NCI-H2171 (cell line): ENCODE measurements around the gene ACAD10.
A peak's percentile ranks its signal among the peaks of the same experiment; 100 is the strongest.
"Not testable (repeated sequence)": the region's sequence is repeated elsewhere in the genome, so short reads cannot be mapped to it uniquely, and the experiment has no call there.

Source experiments
- DNase-seq: peaks from one replicate; lab custom pipeline; 2025; lab: John Stamatoyannopoulos, UW

ACAD10 gene

DNA sequence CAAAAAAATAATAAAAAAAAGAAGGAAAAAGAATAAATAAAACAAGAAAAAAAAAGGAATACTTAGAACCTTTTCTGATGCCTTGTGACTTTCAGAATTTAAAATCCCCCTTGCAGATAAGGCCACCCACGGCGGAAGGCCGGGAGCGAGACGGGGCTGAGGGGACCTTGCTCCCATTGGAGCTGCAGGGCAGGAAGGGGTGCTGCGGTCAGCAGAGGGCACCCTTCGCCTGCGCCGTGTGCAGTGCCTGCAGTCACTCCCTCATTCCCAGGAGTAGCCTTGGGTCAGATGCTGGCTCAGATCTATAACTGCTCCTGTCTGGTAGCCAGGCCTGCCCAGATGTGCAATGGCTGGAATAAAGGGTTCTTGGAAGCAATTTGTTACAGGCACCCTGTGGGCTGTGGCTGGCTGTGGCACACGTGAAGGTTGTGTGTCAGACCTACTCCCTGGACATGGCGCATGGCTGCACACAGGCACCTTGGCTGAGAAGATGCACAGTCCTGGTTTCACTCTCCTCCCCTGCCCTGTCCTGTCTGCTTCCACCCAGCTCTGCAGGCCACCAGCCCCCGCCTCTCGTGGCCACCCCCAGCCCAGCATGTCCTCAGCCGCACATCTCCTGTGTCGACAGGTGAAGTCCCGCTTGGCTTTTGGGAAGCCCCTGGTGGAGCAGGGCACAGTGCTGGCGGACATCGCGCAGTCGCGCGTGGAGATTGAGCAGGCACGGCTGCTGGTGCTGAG, 67.5 kb downstream of the ACAD10 start:
- no peak for DNase-seq

DNA sequence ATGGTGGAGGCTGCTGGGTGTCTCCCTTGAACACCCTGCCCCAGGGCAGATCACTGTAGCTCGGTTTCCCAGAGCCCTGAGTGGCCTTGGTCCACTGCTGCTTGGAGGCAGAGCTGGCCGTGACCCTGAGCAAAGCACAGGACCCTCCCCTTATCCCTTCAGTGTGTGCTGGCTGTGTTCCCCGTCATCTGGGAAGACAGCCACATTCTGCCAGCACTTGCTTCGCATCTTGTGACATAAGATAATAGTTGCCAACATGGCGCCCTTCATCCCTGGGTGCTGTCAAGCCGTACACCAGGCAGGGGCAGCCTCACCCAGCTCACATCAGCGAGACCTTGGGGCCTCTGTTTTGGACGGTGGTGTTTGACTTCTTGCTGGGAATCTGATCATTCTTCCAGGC, 68.8 kb downstream of the ACAD10 start:
- DNase-seq: no peak

- DNase-seq: no peak
Measured at GRCh38 chr12:111756196-111756595, 70.3 kb downstream of the ACAD10 start.

DNA sequence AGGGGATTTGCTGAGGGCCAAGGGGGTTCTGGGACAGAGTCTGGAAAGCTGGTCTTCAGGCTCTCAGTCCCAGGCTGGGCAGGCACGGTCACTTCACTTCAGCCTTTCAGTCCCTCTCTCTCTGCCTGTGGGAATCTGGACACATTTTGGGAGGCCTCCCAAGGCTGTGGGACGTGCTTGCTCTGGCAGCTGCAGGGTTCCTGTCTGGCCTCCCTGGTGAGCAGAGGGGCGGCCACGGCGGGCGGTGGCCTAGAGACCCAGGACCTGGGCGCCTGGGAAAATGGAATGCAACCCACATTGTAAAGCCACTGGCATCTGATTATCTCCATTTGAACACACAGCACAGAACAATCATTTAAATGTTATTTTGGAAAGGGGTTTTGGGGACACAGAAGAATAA, 70.8 kb downstream of the ACAD10 start:
- no peak for DNase-seq

GRCh38 chr12:111757361-111758119, 71.7 kb downstream of the ACAD10 start:
- no peak for DNase-seq

GRCh38 chr12:111758120-111758561, 72.3 kb downstream of the ACAD10 start:
- no peak for DNase-seq

- no peak for DNase-seq
Measured at GRCh38 chr12:111759271-111759670, 73.4 kb downstream of the ACAD10 start.

GRCh38 chr12:111759991-111760390, 74.1 kb downstream of the ACAD10 start:
- no peak for DNase-seq

GRCh38 chr12:111761099-111761498, 75.2 kb downstream of the ACAD10 start:
- no peak for DNase-seq

DNA sequence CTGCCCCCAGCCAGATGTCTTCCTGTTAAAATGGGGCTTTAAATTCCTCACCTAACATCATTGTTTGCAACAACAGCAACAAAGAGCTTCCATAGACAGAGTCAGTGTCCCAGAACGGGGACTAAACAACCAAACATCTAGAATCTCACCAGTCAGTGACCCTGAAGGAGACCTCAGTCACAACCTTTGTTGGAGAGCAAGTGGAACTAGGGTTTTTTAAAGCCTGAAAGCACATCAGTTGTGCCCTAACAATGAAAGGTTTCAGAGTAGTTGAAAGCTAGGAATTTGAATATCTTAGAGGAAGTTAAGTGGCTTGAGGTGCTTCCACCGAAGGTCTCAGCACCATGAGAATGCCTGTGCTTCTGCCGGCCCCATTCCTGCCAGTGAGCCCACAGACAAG, 75.9 kb downstream of the ACAD10 start:
- no peak for DNase-seq

DNA sequence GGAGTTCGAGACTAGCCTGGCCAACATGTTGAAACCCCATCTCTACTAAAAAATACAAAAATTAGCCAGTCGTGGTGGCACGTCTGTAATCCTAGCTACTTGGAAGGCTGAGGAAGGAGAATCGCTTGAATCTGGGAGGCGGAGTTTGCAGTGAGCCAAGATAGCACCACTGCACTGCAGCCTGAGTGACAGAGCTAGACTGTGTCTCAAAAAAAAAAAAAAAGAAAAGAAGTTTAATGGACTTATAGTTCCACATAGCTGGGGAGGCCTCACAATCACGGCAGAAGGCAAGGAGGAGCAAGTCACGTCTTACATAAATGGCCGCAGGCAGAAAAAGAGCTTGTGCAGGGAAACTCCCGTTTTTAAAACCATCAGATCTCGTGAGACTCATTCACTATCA, 77.7 kb downstream of the ACAD10 start:
- DNase-seq: not testable (repeated sequence)

DNA sequence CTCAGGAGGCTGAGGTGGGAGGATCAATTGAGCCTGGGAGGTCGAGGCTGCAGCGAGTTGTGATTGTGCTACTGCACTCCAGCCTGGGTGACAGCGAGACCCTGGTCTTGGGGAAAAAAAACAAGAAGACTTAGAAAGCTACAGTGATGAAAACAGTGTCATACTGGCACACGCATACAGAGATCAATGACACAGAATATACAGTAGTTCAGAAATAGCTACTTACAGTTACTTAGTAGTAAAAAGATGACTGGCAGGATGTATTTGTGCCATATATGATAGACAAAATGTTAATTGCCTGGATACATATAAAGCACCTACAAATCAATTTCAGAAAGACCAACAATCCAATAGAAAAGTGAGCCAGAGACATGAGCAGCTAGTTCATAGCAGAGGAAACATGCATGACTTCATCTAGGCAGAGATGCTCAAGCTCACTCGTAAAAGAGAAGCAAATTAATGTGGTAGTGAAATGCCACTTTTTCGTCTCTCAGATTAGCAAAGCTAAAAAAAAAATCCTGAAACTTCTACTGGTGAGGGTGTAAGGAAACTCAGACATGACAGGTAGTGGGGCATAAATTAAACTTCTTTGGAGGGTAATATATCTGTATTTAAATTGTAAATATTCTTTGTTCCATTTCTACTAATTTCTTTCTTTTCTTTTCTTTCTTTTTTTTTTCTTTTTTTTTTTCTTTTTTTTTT, 78.4 kb downstream of the ACAD10 start:
- no peak for DNase-seq

DNA sequence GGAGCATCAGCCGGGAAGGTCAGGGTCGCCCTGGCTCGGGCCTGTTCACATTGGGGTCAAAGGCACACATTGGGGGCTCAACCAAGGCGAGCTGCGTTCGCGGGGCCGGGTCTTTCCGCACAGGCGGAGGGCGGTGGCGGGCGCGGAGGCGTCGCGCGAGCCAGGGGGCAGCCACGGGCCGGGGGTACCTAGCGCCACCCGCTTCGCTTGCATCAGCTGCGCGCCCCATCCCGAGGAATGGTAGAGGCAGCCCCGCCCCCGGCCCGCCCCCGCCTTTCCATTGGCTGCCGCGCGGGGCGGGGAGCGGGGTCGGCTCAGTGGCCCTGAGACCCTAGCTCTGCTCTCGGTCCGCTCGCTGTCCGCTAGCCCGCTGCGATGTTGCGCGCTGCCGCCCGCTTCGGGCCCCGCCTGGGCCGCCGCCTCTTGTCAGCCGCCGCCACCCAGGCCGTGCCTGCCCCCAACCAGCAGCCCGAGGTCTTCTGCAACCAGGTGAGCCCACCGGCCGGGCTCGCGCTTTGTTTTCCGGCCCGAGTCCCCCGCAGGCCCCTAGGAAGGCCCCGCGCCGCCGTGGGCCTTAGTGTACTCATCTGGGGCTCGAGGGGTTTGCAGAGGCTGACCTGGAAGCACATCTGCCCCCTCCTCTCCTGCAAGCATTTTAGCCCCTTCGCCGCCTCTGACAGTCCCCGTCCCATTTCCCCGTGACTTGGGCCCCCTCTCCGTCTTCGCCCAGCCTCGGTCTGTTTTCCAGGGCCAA, 80.9 kb downstream of the ACAD10 start, which contains the start of gene ALDH2:
Gene ALDH2 (plus strand): TSS at position 326 of the 754 bp plus-strand sequence. CDS start 50 bp downstream, at position 376.
- peak; percentile 73 for DNase-seq

DNA sequence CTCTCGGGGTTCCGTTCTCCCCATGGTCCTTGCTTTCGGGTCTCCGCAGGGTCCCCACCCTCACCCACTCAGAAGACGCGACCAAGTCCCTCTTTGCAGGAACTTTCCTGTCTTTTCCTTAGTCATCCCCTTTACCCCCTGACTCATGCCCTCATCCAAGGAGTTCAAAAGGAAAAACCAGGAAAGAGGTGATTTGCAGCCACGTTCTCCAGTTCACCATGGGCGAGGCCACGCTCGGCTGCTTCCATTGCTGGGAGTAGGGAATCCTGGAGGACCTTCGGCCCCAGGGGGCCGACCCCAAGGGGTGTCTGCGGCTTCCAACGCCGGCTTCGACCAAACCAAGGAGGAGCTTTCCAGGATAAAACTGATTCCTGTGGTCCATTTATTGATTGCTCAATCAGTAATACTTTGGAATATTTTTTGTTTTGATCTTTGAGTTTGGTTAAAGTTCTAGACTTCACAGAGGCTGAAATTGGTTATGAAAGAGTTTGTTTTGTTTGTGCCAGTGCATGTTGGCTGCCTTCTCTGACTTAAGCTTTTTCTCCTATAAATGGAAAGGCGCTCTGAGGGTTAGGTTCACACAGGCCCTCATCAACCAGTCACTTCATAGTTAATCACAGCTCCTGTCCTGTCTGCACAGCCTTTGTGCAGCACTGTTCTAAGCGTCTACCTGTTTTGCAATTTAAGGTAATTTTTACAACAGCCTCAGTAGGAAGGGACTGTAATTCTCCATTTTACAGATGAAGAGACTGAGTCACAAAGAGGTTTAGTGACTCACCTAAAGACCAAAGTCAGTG, 81.7 kb downstream of the ACAD10 start:
- no peak for DNase-seq

DNA sequence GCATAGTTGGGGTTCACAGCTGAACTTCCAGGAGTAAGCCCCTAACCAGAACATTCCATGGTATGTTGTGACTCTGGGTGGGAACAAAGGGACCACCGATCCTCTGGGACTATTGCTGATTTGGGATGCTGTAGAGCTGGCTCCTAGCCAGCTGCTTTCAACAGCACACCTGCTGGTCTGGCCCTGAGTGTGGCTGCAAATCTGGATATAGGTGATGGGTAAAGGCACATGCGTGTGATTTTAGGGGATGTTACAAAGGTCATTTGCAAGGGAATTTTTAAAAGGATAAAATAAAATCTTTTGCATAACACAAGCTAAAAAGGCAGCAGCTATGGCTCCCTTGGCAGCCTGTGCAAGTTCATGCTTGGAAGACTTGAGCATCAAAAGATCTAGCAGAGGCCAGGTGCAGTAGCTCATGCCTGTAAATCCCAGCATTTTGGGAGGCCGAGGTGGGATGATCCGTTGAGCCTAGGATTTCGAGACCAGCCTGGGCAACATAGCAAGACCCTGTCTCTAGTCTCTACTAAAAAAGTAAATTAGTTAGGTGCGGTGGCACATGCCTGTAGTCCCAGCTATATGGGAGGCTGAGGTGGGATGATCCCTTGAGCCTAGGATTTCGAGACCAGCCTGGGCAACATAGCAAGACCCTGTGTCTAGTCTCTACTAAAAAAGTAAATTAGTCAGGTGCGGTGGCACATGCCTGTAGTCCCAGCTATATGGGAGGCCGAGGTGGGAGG, 82.5 kb downstream of the ACAD10 start:
- peak; percentile 20 for DNase-seq

- no peak for DNase-seq
Measured at GRCh38 chr12:111769599-111769998, 83.7 kb downstream of the ACAD10 start.

DNA sequence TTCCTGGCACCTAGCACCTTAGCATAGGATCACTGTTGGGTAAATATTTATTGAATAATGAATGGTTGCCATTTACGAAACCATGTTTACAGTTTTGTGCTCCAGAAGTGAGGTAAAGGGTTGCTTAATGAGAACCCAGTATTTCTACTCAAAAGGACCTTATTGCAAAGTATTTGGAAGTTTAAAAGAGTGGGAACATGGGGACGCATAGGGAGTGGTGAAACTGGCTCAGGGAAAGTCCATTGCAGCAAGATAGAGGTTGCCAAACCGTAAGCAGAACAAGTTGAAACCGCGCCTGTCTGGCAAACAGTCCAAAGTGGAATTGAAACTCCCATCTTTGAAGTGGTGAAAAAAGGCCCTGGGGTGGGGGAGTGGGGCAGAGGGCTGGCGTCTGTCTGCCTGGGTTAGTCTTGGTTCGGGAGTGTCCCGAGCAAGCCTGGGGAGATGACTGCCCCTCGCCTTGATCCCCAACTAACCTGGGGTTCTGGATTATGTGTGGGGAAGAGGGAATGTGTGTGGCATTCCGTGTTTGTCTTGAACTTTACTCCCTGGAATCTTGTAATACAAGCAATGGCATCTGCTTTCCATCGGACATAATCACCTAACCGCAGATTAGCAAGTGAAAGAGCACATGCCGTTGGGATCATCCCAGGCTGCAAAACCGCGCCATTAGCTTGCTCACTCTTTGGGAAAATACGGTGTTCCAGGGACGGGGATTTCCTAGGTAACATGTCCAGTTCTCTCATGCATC, 88.1 kb downstream of the ACAD10 start:
- DNase-seq: no peak

- DNase-seq: no peak
Measured at GRCh38 chr12:111775205-111776193, 89.6 kb downstream of the ACAD10 start.
